NB4 (cell line): ENCODE data around the gene MAP3K12.

ENCODE experiments used
- MYC ChIP-seq: IDR thresholded peaks from 2 replicates; pipeline ENCODE4 v1.6.1; 2011; ENCODE audit warnings: low read depth, low read length
- POLR2A ChIP-seq: IDR thresholded peaks from 2 replicates; pipeline ENCODE4 v1.6.1; 2011; ENCODE audit warnings: mild to moderate bottlenecking; ENCODE audit not compliant: insufficient read length; ENCODE audit errors: extremely low read depth
- TF ChIP-seq, protein P1 (sequence below): IDR thresholded peaks from one replicate; pipeline ENCODE4 v1.5.1; 2012; ENCODE audit warnings: low read depth, low read length

DNA sequence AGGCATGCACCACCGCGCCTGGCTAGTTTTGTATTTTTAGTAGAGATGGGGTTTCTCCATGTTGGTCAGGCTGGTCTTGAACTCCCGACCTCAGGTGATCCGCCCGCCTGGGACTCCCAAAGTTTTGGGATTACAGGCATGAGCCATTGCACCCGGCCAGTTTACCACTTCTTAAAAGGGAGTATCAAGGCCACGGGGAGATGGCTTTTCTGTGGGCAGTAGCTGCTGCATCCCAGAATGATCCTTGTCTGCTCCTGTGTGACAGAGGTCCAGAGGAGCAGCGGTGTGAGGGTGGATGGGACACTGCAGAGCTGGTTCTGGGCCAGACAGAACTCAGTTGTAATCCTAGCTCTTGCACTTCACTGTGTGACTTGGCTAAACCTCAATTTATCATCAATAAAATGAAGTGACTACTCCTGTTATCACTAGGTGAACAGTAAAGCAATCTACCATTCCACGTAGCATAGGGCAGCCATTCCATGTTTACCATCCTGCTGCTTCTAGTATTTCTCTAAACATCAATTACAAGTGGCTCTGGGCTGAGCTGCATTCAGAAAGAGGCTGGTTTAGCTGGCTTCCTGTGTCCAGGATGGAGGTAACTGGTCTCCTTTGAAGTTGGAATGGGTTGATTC, 11.0 kb upstream of the MAP3K12 start:
- TF ChIP-seq POLR2A = no peak
- TF ChIP-seq, protein P1, sequence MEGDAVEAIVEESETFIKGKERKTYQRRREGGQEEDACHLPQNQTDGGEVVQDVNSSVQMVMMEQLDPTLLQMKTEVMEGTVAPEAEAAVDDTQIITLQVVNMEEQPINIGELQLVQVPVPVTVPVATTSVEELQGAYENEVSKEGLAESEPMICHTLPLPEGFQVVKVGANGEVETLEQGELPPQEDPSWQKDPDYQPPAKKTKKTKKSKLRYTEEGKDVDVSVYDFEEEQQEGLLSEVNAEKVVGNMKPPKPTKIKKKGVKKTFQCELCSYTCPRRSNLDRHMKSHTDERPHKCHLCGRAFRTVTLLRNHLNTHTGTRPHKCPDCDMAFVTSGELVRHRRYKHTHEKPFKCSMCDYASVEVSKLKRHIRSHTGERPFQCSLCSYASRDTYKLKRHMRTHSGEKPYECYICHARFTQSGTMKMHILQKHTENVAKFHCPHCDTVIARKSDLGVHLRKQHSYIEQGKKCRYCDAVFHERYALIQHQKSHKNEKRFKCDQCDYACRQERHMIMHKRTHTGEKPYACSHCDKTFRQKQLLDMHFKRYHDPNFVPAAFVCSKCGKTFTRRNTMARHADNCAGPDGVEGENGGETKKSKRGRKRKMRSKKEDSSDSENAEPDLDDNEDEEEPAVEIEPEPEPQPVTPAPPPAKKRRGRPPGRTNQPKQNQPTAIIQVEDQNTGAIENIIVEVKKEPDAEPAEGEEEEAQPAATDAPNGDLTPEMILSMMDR = no peak
- no peak for TF ChIP-seq MYC
